Body of pancreas (tissue), 4 donors: ENCODE measurements around the gene TBC1D23. TPM values are rescaled to one million over a fixed set of nuclear protein-coding genes. Genes with fewer than 3 reads are reported as not detected.
"Not testable (repeated sequence)": the region's sequence is repeated elsewhere in the genome, so short reads cannot be mapped to it uniquely, and the experiment has no call there.

Experiments used
- ATAC-seq: fragments of 150-250 bp; one replicate; pipeline ENCODE4 v1.9.1; 2016
- DNase-seq, 4 donors: peaks; one replicate each; pipeline ENCODE4 v3.0.0-alpha.2; 2019
- H3K27ac ChIP-seq, 4 donors: fragments of 200-600 bp; sonication (generic); 1 replicate in 3 of 4; 2 replicates in 1 of 4; pipeline versions ENCODE4 v1.5.1 to v1.6.1; 2016 to 2019; ENCODE audit warnings: mild to moderate bottlenecking in 1 of 4, mixed read lengths in 1 of 4, moderate library complexity in 1 of 4
- H3K27me3 ChIP-seq, 2 donors: fragments of 200-600 bp; sonication (generic); one replicate each; pipeline ENCODE4 v1.6.0; 2016; ENCODE audit warnings: mild to moderate bottlenecking in 1 of 2
- H3K36me3 ChIP-seq, 2 donors: fragments of 200-600 bp; sonication (generic); replicated peaks in 1 of 2; 2 replicates each; pipeline ENCODE4 v1.5.1; 2016; ENCODE audit warnings: low read depth in 2 of 2; ENCODE audit not compliant: insufficient read depth in 1 of 2
- H3K4me1 ChIP-seq: fragments of 200-600 bp; sonication (generic); one replicate; pipeline ENCODE4 v1.6.0; 2016
- H3K4me3 ChIP-seq, 2 donors: fragments of 200-600 bp; sonication (generic); 1 replicate in 1 of 2; 2 replicates in 1 of 2; pipeline ENCODE4 v1.5.1; 2016 to 2019
- H3K9me3 ChIP-seq, 3 donors: fragments of 200-600 bp; sonication (generic); 1 replicate in 2 of 3; 2 replicates in 1 of 3; pipeline ENCODE4 v1.5.1; 2016
- POLR2A ChIP-seq, 3 donors: fragments of 450-650 bp; IDR thresholded peaks; one replicate each; pipeline ENCODE4 v1.6.1; 2016; ENCODE audit warnings: antibody characterized with exemption in 3 of 3, mild to moderate bottlenecking in 2 of 3
- WGBS, 2 donors: methylation state at CpG; one replicate each; pipeline ENCODE4 v1.1.5; 2017; 5-methylcytosine and 5-hydroxymethylcytosine counted together
- intact Hi-C: fragments of 100-400 bp; cut with DNase I; formaldehyde crosslinking; loops from one replicate; pipeline ENCODE4 v1.15.1; 2023
- total RNA-seq, 2 donors: library from RNA; depleted of rRNA; stranded (reverse); fragments of >200 nt; gene quantifications; one replicate each; pipeline ENCODE4 v1.1.0, GENCODE V29; 2016
- TF ChIP-seq, protein P1 (sequence below), 7 experiments: fragments of 450-650 bp in 4 of 7; fragments of 200-600 bp in 3 of 7; sonication (generic) in 3 of 7; IDR thresholded peaks; one replicate each; pipeline ENCODE4 v1.5.1; 2016 to 2019; ENCODE audit warnings: antibody characterized with exemption in 7 of 7

TBC1D23 gene
- total RNA-seq, 2 donors from 2014 or later, result 11.5 to 49.8 TPM

- H3K4me3 ChIP-seq, result no peak overlapping the region
- no peaks in the 10 kb centered on the region for H3K27me3 ChIP-seq
- intact Hi-C loops, result no loop called here
- TF ChIP-seq, protein P1, sequence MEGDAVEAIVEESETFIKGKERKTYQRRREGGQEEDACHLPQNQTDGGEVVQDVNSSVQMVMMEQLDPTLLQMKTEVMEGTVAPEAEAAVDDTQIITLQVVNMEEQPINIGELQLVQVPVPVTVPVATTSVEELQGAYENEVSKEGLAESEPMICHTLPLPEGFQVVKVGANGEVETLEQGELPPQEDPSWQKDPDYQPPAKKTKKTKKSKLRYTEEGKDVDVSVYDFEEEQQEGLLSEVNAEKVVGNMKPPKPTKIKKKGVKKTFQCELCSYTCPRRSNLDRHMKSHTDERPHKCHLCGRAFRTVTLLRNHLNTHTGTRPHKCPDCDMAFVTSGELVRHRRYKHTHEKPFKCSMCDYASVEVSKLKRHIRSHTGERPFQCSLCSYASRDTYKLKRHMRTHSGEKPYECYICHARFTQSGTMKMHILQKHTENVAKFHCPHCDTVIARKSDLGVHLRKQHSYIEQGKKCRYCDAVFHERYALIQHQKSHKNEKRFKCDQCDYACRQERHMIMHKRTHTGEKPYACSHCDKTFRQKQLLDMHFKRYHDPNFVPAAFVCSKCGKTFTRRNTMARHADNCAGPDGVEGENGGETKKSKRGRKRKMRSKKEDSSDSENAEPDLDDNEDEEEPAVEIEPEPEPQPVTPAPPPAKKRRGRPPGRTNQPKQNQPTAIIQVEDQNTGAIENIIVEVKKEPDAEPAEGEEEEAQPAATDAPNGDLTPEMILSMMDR (IDR thresholded peaks at IDR 0.05), result no peak
- TF ChIP-seq POLR2A (IDR thresholded peaks at IDR 0.05), result no peak
- no peaks in the 10 kb centered on the region for H3K36me3 ChIP-seq
- H3K4me1 ChIP-seq, result no peaks in the 10 kb centered on the region
- no peak overlapping the region for H3K27ac ChIP-seq
- 64 to 66% methylated on average over 1 of the region's 1 CpG for WGBS, 2 donors
- ATAC-seq (no peak), DNase-seq (no peak)
- no peaks in the 10 kb centered on the region for H3K9me3 ChIP-seq
These were observed 32.5 kb upstream of the TBC1D23 start for GRCh38 chr3:100228247-100228646.

- H3K9me3 ChIP-seq, H3K4me3 ChIP-seq, ATAC-seq, H3K27me3 ChIP-seq, DNase-seq, intact Hi-C loops, H3K36me3 ChIP-seq, H3K4me1 ChIP-seq, H3K27ac ChIP-seq: not testable (repeated sequence)
- 73 to 81% methylated on average over 3 of the region's 3 CpGs for WGBS, 2 donors
These were observed 31.6 kb upstream of the TBC1D23 start for GRCh38 chr3:100229188-100229587.

DNA sequence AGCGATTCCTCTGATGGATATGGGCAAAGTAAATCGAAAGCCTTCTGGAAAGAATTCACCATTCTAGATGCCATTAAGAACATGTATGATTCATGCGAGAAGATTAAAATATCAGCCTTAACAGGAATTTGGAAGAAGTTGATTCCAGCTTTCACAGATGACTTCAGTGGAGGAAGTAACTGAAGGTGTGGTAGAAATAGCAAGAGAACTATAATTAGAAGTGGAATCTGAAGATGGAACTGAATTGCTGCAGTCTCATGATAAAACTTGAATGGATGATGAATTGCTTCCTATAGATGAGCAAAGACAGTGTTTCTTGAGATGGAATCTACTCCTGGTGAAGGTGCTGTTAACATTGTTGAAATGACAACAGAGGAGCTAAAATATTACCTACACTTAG lies 30.1 kb upstream of the TBC1D23 start:
- ATAC-seq (no peak), DNase-seq (no peak)
- Histone ChIP-seq H3K27me3 (no peaks in the 10 kb centered on the region), H3K4me1 (no peaks in the 10 kb centered on the region), H3K4me3 (no peak overlapping the region), H3K27ac (no peak overlapping the region), H3K36me3 (no peaks in the 10 kb centered on the region), H3K9me3 (no peaks in the 10 kb centered on the region)
- TF ChIP-seq POLR2A (IDR thresholded peaks at IDR 0.05), result no peak
- TF ChIP-seq, protein P1 (IDR thresholded peaks at IDR 0.05), result no peak
- intact Hi-C loops, result no loop called here
- WGBS, 2 donors, result 78 to 82% methylated on average over 3 of the region's 3 CpGs

GRCh38 chr3:100231668-100232067 lies 29.1 kb upstream of the TBC1D23 start:
- H3K4me3 ChIP-seq, result no peak overlapping the region
- no peaks in the 10 kb centered on the region for H3K9me3 ChIP-seq
- intact Hi-C loops, result no loop called here
- H3K27me3 ChIP-seq, result no peaks in the 10 kb centered on the region
- no peak for ATAC-seq
- no peak for TF ChIP-seq POLR2A (IDR thresholded peaks at IDR 0.05)
- TF ChIP-seq, protein P1 (IDR thresholded peaks at IDR 0.05), result no peak
- no peak for DNase-seq
- H3K27ac ChIP-seq, result no peak overlapping the region
- WGBS, 2 donors, result 100% methylated on average over 2 of the region's 2 CpGs
- H3K4me1 ChIP-seq, result no peaks in the 10 kb centered on the region
- H3K36me3 ChIP-seq, result no peaks in the 10 kb centered on the region

DNA sequence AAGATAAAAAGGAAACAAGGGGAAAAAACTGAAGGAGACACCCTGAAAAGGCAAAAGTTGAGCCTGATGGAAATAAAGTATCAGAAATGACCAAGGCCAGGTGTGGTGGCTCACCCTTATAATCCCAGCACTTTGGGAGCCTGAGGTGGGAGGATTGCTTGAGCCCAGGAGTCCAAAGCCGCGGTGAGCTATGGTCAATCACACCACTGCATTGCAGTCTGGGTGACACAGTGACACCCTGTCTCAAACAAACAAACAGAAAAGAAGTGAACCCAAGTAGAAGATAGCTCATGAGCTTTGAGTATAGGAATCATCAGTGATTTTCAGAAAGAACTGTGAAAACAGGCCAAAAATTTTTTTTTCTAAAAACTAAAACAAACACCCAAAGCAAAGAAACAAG lies 26.4 kb upstream of the TBC1D23 start:
- DNase-seq (no peak), ATAC-seq (no peak)
- Histone ChIP-seq H3K4me1 (no peaks in the 10 kb centered on the region), H3K27ac (no peak overlapping the region), H3K36me3 (no peaks in the 10 kb centered on the region), H3K9me3 (peaks cover 0 to 9% (median 0%) of the 10 kb centered on the region in 3 donors), H3K4me3 (no peak overlapping the region), H3K27me3 (no peaks in the 10 kb centered on the region)
- intact Hi-C loops, result no loop called here
- WGBS, 2 donors, result 72 to 85% methylated on average over 2 of the region's 2 CpGs
- TF ChIP-seq, protein P1 (IDR thresholded peaks at IDR 0.05), result no peak
- no peak for TF ChIP-seq POLR2A (IDR thresholded peaks at IDR 0.05)
